C4-2B (cell line): ENCODE data around the gene CCDC158.

Source experiments
- ZFX ChIP-seq: fragments of 450-650 bp; IDR thresholded peaks from 2 replicates; pipeline ENCODE4 v1.6.1; 2017
- TF ChIP-seq, protein P1 (sequence below): fragments of 450-650 bp; conservative IDR thresholded peaks from 2 replicates; pipeline ENCODE4 v1.5.1; 2017; ENCODE audit warnings: mild to moderate bottlenecking

DNA sequence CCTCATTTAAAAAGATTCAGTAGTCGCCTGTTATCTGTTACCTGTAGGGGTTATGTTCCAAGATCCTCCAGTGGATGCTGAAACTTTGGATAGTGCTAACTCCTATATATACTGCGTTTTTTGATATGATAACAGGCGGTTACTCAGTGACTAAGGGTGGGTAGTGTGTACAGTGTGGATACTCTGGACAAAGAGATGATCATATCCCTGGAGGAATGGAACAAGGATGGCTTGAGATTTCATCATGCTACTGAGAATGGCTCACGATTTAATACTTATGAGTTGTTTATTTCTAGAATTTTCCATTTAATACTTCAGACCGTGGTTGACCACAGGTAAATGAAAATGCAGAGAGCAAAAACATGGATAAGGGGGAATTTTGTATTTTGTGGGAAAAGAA lies 147.9 kb downstream of the CCDC158 start:
- TF ChIP-seq, protein P1, sequence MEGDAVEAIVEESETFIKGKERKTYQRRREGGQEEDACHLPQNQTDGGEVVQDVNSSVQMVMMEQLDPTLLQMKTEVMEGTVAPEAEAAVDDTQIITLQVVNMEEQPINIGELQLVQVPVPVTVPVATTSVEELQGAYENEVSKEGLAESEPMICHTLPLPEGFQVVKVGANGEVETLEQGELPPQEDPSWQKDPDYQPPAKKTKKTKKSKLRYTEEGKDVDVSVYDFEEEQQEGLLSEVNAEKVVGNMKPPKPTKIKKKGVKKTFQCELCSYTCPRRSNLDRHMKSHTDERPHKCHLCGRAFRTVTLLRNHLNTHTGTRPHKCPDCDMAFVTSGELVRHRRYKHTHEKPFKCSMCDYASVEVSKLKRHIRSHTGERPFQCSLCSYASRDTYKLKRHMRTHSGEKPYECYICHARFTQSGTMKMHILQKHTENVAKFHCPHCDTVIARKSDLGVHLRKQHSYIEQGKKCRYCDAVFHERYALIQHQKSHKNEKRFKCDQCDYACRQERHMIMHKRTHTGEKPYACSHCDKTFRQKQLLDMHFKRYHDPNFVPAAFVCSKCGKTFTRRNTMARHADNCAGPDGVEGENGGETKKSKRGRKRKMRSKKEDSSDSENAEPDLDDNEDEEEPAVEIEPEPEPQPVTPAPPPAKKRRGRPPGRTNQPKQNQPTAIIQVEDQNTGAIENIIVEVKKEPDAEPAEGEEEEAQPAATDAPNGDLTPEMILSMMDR, result no peak
- TF ChIP-seq ZFX, result no peak
